Esophagus squamous epithelium (tissue), 5 donors: ENCODE measurements around the gene SURF1. TPM values are rescaled to one million over a fixed set of nuclear protein-coding genes. Genes with fewer than 3 reads are reported as not detected.

Experiments used
- DNase-seq: peaks from one replicate; lab custom pipeline; 2025; lab: John Stamatoyannopoulos, UW
- H3K27ac ChIP-seq, 4 donors: fragments of 200-600 bp; sonication (generic); one replicate each; pipeline ENCODE4 v1.5.1; 2016 to 2019; ENCODE audit warnings: mild to moderate bottlenecking in 1 of 4
- H3K27me3 ChIP-seq, 4 donors: fragments of 200-600 bp; sonication (generic); 1 replicate in 3 of 4; 2 replicates in 1 of 4; pipeline versions ENCODE4 v1.5.1 to v1.6.0; 2017 to 2021; ENCODE audit warnings: antibody characterized with exemption in 1 of 4
- H3K36me3 ChIP-seq, 3 donors: fragments of 200-600 bp; sonication (generic); one replicate each; pipeline ENCODE4 v1.5.1; 2016 to 2019
- H3K4me1 ChIP-seq, 3 donors: fragments of 200-600 bp; sonication (generic); one replicate each; pipeline ENCODE4 v1.5.1; 2017 to 2019
- H3K4me3 ChIP-seq, 4 donors: fragments of 200-600 bp; sonication (generic); 1 replicate in 3 of 4; 2 replicates in 1 of 4; pipeline ENCODE4 v1.5.1; 2016 to 2019; ENCODE audit warnings: mild to moderate bottlenecking in 2 of 4, moderate library complexity in 1 of 4
- H3K9me3 ChIP-seq, 3 donors: fragments of 200-600 bp; sonication (generic); one replicate each; pipeline ENCODE4 v1.5.1; 2016 to 2019
- CTCF ChIP-seq, 6 experiments: fragments of 450-650 bp in 4 of 6; fragments of 200-600 bp in 2 of 6; sonication (generic) in 2 of 6; IDR thresholded peaks; one replicate each; pipeline ENCODE4 v1.5.1; 2016 to 2019; ENCODE audit warnings: antibody characterized with exemption in 6 of 6, mild to moderate bottlenecking in 4 of 6, moderate library complexity in 4 of 6
- POLR2A ChIP-seq, 4 donors: fragments of 450-650 bp; IDR thresholded peaks; one replicate each; pipeline ENCODE4 v1.6.1; 2017; ENCODE audit warnings: antibody characterized with exemption in 4 of 4, mild to moderate bottlenecking in 4 of 4, moderate library complexity in 3 of 4
- WGBS, 2 donors: methylation state at CpG; one replicate each; pipeline ENCODE4 v1.1.5; 2018; 5-methylcytosine and 5-hydroxymethylcytosine counted together
- intact Hi-C: fragments of 100-400 bp; cut with DNase I; formaldehyde crosslinking; loops from one replicate; pipeline ENCODE4 v1.15.0; 2022
- total RNA-seq, 4 donors: library from RNA; depleted of rRNA; stranded (reverse); fragments of >200 nt; gene quantifications; one replicate each; pipeline ENCODE4 v1.1.0, GENCODE V29; 2016
- donor health status: DM: yes; HTN: yes; CAD: no.

The SURF1 gene
- total RNA-seq, 4 donors from 2014 or later, result 18.2 to 44.7 (median 32.0) TPM

DNA sequence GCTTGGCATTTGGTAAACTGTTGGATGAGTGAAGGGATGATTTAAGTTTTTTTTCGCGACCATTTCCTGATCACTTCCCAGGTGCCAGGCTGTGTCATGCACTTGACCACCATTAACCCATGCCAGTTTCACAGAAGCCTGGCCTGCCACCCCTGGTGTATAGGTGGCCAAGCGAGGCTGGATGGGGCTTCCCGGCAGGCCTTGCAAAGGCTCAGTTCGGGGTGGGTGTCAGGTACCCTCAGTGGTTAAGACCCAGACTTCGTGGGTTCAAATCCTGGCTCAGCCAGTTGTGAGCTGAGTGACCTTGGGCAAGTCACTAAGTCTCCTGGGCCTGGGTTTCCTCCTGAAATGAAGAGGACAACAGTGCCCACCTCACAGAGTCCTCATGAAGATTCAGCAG lies 10.7 kb downstream of the SURF1 start:
- Histone ChIP-seq H3K4me1 (peaks cover 16 to 65% (median 24%) of the 10 kb centered on the region in 3 donors), H3K36me3 (peaks cover 34 to 75% (median 38%) of the 10 kb centered on the region in 3 donors), H3K9me3 (no peaks in the 10 kb centered on the region), H3K27me3 (no peaks in the 10 kb centered on the region), H3K27ac (no peak overlapping the region), H3K4me3 (no peak overlapping the region)
- WGBS, 2 donors, result 84 to 95% methylated on average over 5 of the region's 6 CpGs
- DNase-seq, result no peak
- TF ChIP-seq POLR2A (IDR thresholded peaks at IDR 0.05), result no peak
- no peak for TF ChIP-seq CTCF (IDR thresholded peaks at IDR 0.05)
- intact Hi-C loops, result no loop called here

DNA sequence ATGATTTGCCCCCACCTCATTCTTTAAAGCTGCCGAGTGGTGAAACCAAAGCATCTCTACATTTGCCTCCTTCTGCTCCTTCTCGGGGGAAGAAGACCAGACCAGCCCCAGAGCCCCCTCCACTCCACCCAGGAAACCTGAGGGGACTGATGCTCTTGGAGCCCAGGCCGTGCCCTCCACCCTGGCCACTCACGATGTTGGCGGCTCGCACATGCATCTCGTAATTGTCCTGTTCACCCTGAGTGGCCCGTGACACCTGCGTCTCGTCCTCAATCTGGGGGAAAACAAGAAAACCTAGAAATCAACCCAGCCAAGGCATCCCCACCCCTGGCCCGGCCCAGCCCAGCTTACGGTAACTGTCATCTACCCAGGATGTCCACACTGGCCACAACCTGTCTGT lies 11.3 kb downstream of the SURF1 start:
- Histone ChIP-seq H3K27me3 (no peaks in the 10 kb centered on the region), H3K9me3 (no peaks in the 10 kb centered on the region), H3K36me3 (peaks cover 28 to 75% (median 32%) of the 10 kb centered on the region in 3 donors), H3K4me3 (no peak overlapping the region), H3K27ac (no peak overlapping the region), H3K4me1 (peaks cover 17 to 65% (median 22%) of the 10 kb centered on the region in 3 donors)
- intact Hi-C loops, result no loop called here
- WGBS, 2 donors, result 95 to 100% methylated on average over 2 to 9 of the region's 12 CpGs
- DNase-seq, result no peak
- no peak for TF ChIP-seq CTCF (IDR thresholded peaks at IDR 0.05)
- no peak for TF ChIP-seq POLR2A (IDR thresholded peaks at IDR 0.05)

GRCh38 chr9:133344071-133344470 lies 12.2 kb downstream of the SURF1 start:
- Histone ChIP-seq H3K36me3 (peaks cover 23 to 71% (median 26%) of the 10 kb centered on the region in 3 donors), H3K27me3 (no peaks in the 10 kb centered on the region), H3K4me1 (peaks cover 13 to 65% (median 20%) of the 10 kb centered on the region in 3 donors), H3K9me3 (no peaks in the 10 kb centered on the region), H3K27ac (no peak overlapping the region), H3K4me3 (no peak overlapping the region)
- 87 to 92% methylated on average over 3 to 10 of the region's 19 CpGs for WGBS, 2 donors
- DNase-seq, result no peak
- TF ChIP-seq POLR2A (IDR thresholded peaks at IDR 0.05) (no peak), CTCF (IDR thresholded peaks at IDR 0.05) (no peak)
- intact Hi-C loops, result no loop called here

DNA sequence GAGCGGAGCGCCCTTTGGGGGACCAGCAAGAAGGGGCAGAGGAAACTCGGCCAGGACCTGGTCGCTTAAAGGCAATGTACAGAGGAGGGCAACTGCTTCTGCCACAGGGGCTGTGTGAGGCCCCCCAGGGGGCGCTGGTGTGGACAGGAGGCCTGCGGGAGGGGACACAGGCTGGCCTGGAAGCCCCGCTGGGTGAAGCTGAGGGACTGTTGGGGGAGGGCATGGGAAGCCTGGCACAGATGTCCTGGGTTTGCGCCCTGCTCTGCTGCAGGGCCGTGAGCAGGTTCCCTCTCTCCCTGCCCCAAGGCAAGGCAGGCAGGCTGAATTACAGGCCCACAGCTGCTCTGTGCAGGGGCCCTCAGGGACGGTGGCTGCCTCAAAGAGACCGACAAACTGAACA lies 13.7 kb downstream of the SURF1 start:
- no peaks in the 10 kb centered on the region for H3K9me3 ChIP-seq
- TF ChIP-seq CTCF (IDR thresholded peaks at IDR 0.05) (no peak), POLR2A (IDR thresholded peaks at IDR 0.05) (no peak)
- H3K27ac ChIP-seq, result peak overlapping the region in 2 of 4 donors; percentile 17 to 37
- H3K27me3 ChIP-seq, result no peaks in the 10 kb centered on the region
- no peak for DNase-seq
- intact Hi-C loops, result no loop called here
- H3K36me3 ChIP-seq, result peaks cover 23 to 69% (median 26%) of the 10 kb centered on the region in 3 donors
- H3K4me3 ChIP-seq, result no peak overlapping the region
- 66 to 83% methylated on average over 3 to 6 of the region's 11 CpGs for WGBS, 2 donors
- H3K4me1 ChIP-seq, result peaks cover 8 to 65% (median 18%) of the 10 kb centered on the region in 3 donors

GRCh38 chr9:133342069-133342406 lies 14.2 kb downstream of the SURF1 start:
- no peaks in the 10 kb centered on the region for H3K9me3 ChIP-seq
- H3K27ac ChIP-seq, result peak overlapping the region in 2 of 4 donors; percentile 17 to 37
- intact Hi-C loops, result no loop called here
- no peaks in the 10 kb centered on the region for H3K27me3 ChIP-seq
- H3K4me3 ChIP-seq, result no peak overlapping the region
- TF ChIP-seq CTCF (IDR thresholded peaks at IDR 0.05), result peak in 1 of 6 experiments; percentile 17
- TF ChIP-seq POLR2A (IDR thresholded peaks at IDR 0.05), result no peak
- 79 to 80% methylated on average over 2 to 8 of the region's 12 CpGs for WGBS, 2 donors
- no peak for DNase-seq
- peaks cover 8 to 65% (median 16%) of the 10 kb centered on the region in 3 donors for H3K4me1 ChIP-seq
- peaks cover 23 to 69% (median 26%) of the 10 kb centered on the region in 3 donors for H3K36me3 ChIP-seq
